ENCODE results near the gene LRRN4.

The LRRN4 gene

DNA sequence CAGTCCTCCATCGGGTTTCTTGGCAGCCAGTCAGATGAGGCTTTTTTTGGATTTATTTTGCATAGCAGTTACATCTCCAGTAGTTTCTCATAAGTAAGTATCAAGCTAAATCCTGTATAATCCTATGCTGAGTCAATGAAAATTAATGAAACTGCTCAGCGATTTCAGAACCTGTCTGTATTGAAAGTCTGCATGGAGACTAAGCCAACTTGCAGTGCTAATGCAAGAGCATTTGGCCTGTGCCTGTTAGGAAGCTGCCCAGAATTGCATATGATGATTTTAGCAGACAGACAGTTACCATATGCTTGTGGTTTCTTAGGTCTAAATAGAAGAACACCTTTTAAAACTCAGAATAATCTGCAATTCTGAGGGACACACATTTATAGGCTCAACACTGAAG is 25.2 kb upstream of the LRRN4 start:
- H3K9ac ChIP-seq (ENCODE audit: low read depth, low read length), result no peak overlapping the region
- H3K4me1 ChIP-seq (ENCODE audit: insufficient read depth, low read length), result no peaks in the 10 kb centered on the region
- no peak overlapping the region for H3K4me3 ChIP-seq (ENCODE audit: low read length)
- H3K27me3 ChIP-seq (ENCODE audit: insufficient read depth, low read length), result no peaks in the 10 kb centered on the region
- no peak overlapping the region for H3K27ac ChIP-seq (ENCODE audit: low read length)
- H3K9me3 ChIP-seq (ENCODE audit: insufficient read depth, low read depth, low read length), result no peaks in the 10 kb centered on the region
- H3K36me3 ChIP-seq (ENCODE audit: insufficient read depth, low read depth, low read length), result peaks cover 38% of the 10 kb centered on the region

DNA sequence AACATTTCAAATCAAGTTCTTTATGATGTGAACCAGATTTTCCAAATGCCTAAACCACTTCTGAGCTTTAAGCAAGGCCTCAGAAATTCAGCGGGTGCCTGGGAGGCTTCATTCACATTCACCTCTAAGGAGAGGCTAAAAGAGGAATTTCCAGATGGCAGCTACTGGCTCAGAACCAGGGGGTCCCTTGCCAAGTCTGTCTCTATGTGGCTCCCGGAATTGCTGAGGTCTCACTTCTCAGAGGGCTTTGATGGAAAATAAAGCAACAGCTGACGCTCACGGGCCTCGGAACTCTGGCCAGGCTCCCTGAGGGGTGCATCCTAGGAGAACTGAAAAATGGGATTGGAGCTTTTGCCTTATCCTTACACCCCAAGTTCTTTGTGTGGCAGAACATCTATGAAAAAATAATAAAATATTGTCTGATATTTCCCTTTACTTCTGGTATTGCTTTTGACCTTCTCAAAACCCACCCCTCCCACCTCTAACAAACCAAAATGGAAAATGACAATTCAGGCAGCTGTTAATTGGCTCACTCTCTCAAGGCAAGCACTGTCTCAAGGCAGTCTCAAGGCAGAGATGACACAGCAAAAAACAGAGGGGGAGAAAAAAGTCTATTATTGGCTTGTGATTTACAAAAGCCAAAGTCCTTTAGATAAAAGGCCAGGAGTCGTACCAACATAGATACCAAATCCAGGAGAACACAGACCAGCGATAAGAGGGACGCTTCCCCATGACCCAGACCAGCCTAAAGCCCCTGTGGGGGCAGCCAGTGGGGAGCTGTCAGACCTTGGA is 21.8 kb upstream of the LRRN4 start:
- no peaks in the 10 kb centered on the region for H3K9me3 ChIP-seq (ENCODE audit: insufficient read depth, low read depth, low read length)
- no peak overlapping the region for H3K9ac ChIP-seq (ENCODE audit: low read depth, low read length)
- no peaks in the 10 kb centered on the region for H3K27me3 ChIP-seq (ENCODE audit: insufficient read depth, low read length)
- H3K36me3 ChIP-seq (ENCODE audit: insufficient read depth, low read depth, low read length), result peaks cover 26% of the 10 kb centered on the region
- no peaks in the 10 kb centered on the region for H3K4me1 ChIP-seq (ENCODE audit: insufficient read depth, low read length)
- H3K4me3 ChIP-seq (ENCODE audit: low read length), result no peak overlapping the region
- H3K27ac ChIP-seq (ENCODE audit: low read length), result no peak overlapping the region

DNA sequence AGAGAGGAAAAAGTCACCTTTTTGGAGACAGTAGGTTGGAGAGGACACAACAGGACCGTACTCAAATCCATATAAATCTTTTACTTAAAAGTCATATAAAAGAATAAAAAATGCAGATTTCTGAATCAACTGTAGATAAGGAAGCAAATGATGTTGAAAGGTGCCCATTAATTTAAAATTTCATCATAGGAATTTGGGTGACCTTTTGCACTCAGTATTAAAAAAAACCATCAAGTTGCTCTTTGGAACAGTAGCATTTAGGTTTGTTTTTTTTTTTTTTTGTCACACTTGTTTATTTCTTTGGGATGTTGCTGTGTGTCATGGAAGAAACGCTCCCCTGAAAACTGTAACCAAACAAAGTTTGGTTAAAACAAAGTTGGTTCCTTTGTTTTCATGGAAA is 20.9 kb upstream of the LRRN4 start:
- Histone ChIP-seq H3K27me3 (ENCODE audit: insufficient read depth, low read length) (no peaks in the 10 kb centered on the region), H3K9ac (ENCODE audit: low read depth, low read length) (no peak overlapping the region), H3K9me3 (ENCODE audit: insufficient read depth, low read depth, low read length) (no peaks in the 10 kb centered on the region), H3K36me3 (ENCODE audit: insufficient read depth, low read depth, low read length) (peaks cover 26% of the 10 kb centered on the region), H3K4me3 (ENCODE audit: low read length) (no peak overlapping the region), H3K27ac (ENCODE audit: low read length) (no peak overlapping the region), H3K4me1 (ENCODE audit: insufficient read depth, low read length) (no peaks in the 10 kb centered on the region)

DNA sequence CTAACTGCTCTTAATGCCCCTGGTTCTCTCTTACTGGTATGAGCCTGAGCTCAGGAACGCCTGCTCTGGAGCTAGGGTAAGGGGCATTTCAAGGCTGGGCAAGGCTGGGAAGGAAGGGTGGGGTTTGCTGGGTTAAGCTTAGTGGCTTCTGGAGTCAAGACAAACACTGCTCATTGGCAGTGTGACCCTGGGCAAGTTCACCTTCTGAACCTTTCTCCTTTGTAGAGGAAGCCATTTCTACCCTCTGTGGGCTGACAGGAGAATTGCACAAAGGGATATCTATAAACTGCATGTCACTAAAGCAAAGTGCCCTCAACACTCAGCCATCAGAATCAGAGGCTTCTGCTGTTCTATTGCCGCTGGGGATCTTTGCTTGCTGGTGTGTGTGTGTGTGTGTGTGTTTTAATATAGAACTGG is 20.3 kb upstream of the LRRN4 start:
- Histone ChIP-seq H3K9me3 (ENCODE audit: insufficient read depth, low read depth, low read length) (no peaks in the 10 kb centered on the region), H3K27ac (ENCODE audit: low read length) (no peak overlapping the region), H3K4me1 (ENCODE audit: insufficient read depth, low read length) (no peaks in the 10 kb centered on the region), H3K4me3 (ENCODE audit: low read length) (no peak overlapping the region), H3K36me3 (ENCODE audit: insufficient read depth, low read depth, low read length) (peaks cover 25% of the 10 kb centered on the region), H3K27me3 (ENCODE audit: insufficient read depth, low read length) (no peaks in the 10 kb centered on the region), H3K9ac (ENCODE audit: low read depth, low read length) (no peak overlapping the region)

DNA sequence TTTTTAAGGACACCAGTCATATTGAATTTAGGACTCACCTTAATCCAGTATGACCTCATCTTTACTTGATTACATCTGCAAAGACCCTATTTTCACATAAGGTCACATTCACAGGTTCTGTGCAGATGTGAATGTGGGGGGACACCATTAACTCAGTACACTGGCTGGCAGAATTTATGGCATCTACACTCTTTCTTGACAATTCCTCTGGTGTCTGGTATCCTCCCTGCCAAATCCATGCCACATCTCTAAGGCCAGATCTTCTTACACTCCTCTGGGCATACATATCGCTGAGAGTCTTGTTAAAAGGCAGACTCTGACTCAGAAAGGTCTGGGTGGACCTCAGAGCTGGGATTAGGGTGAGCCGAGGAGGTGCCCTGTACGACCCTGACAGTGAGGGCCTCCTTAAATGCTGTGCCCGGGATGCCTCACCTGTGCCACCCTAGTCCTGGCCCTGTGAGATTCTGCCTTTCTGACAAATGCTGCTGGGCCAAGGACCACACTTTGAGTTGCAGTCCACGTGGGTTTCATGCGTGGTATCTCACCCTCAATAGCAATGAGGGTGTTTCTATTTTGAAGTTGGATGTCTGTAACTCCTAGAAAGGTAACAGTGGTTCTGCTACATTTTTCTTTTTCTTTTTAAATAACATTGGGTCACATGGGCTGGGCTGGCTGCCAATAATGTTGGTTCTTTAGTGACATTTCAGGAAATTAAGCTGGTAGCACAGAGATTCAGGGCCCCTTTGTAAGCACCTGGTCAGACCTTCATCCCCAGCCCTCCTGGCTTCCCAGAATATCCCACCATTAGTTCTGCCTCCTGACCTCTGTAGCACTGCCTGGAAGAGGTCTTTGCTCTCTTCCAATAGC is 17.2 kb upstream of the LRRN4 start:
- Histone ChIP-seq H3K4me3 (ENCODE audit: low read length) (no peak overlapping the region), H3K36me3 (ENCODE audit: insufficient read depth, low read depth, low read length) (peaks cover 8% of the 10 kb centered on the region), H3K27me3 (ENCODE audit: insufficient read depth, low read length) (no peaks in the 10 kb centered on the region), H3K27ac (ENCODE audit: low read length) (no peak overlapping the region), H3K9ac (ENCODE audit: low read depth, low read length) (no peak overlapping the region), H3K9me3 (ENCODE audit: insufficient read depth, low read depth, low read length) (no peaks in the 10 kb centered on the region), H3K4me1 (ENCODE audit: insufficient read depth, low read length) (no peaks in the 10 kb centered on the region)

DNA sequence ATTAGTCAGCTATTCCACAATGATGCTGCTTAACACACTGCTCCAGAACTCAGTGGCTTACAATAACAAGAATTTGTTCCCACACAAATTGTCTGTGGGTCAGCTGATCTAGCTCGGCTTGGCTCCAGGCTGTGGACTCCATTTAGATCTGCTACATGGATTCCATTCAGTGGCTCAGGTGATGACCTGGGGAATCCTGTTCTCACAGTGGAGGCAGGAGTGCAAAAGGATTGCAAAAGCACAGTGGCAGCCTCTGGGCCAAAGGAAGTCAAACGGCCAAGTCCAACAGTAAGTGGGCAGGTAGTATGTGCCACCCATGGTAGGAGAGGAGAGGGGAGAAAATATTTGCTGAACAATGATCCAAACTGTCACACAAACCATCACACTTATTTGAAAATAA is 15.8 kb upstream of the LRRN4 start:
- Histone ChIP-seq H3K27me3 (ENCODE audit: insufficient read depth, low read length) (no peaks in the 10 kb centered on the region), H3K9me3 (ENCODE audit: insufficient read depth, low read depth, low read length) (no peaks in the 10 kb centered on the region)

DNA sequence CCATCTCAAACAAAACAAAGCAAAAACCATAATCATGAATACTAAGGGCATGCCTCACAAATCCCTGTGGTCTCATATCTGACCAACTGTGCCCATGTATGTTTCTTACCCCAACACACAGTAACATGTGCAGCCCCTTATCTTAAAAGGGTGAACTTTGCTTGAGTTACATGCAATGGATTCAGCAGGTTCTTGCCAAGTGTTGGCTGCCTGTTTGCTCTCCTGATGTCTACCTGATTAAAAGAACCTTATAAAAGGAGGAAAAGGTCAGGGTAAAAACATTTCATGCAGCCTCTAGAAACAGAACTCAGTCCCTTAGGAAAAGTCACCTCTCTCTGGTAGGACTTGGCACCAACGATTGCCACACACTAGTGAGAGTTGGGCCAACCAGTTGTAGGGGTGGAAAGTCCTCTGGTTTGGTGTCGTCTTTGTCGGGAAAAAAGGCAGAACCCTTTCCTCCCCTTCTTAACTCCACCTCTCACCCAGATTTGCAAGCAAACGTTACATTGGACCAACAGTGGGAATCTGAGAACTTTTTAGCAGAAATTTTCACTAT is 14.0 kb upstream of the LRRN4 start:
- no peaks in the 10 kb centered on the region for H3K9me3 ChIP-seq (ENCODE audit: insufficient read depth, low read depth, low read length)
- no peaks in the 10 kb centered on the region for H3K36me3 ChIP-seq (ENCODE audit: insufficient read depth, low read depth, low read length)
- H3K9ac ChIP-seq (ENCODE audit: low read depth, low read length), result no peak overlapping the region
- H3K27me3 ChIP-seq (ENCODE audit: insufficient read depth, low read length), result no peaks in the 10 kb centered on the region
- no peak overlapping the region for H3K27ac ChIP-seq (ENCODE audit: low read length)
- H3K4me1 ChIP-seq (ENCODE audit: insufficient read depth, low read length), result no peaks in the 10 kb centered on the region
- H3K4me3 ChIP-seq (ENCODE audit: low read length), result no peak overlapping the region

More for the DNA sequence above, 15.8 kb upstream of the LRRN4 start:
- H3K4me3 ChIP-seq (ENCODE audit: low read length), result no peak overlapping the region
- H3K9ac ChIP-seq (ENCODE audit: low read depth, low read length), result no peak overlapping the region
- no peaks in the 10 kb centered on the region for H3K4me1 ChIP-seq (ENCODE audit: insufficient read depth, low read length)
- no peaks in the 10 kb centered on the region for H3K36me3 ChIP-seq (ENCODE audit: insufficient read depth, low read depth, low read length)
- no peak overlapping the region for H3K27ac ChIP-seq (ENCODE audit: low read length)

DNA sequence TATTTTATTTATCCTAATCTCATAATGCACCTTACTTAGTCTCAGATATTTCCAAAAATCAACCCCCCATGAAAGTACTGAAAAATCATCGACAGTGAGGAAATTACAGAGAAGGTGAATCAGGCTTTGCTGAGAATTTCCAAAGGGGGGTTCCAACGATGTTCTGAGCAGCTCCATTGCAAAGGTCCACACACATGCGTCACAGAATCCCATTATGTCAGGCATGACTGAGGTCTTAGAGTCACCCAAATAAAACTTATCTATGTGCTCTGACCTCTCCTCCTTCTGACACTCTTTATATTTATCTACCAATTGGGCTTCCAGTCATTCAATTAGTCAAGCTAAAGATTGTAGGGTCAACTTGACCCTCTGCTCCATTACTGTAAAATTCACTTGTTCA is 12.7 kb upstream of the LRRN4 start:
- H3K4me1 ChIP-seq (ENCODE audit: insufficient read depth, low read length), result no peaks in the 10 kb centered on the region
- H3K9me3 ChIP-seq (ENCODE audit: insufficient read depth, low read depth, low read length), result no peaks in the 10 kb centered on the region
- no peak overlapping the region for H3K4me3 ChIP-seq (ENCODE audit: low read length)
- no peaks in the 10 kb centered on the region for H3K27me3 ChIP-seq (ENCODE audit: insufficient read depth, low read length)
- no peaks in the 10 kb centered on the region for H3K36me3 ChIP-seq (ENCODE audit: insufficient read depth, low read depth, low read length)
- H3K27ac ChIP-seq (ENCODE audit: low read length), result no peak overlapping the region
- H3K9ac ChIP-seq (ENCODE audit: low read depth, low read length), result no peak overlapping the region

DNA sequence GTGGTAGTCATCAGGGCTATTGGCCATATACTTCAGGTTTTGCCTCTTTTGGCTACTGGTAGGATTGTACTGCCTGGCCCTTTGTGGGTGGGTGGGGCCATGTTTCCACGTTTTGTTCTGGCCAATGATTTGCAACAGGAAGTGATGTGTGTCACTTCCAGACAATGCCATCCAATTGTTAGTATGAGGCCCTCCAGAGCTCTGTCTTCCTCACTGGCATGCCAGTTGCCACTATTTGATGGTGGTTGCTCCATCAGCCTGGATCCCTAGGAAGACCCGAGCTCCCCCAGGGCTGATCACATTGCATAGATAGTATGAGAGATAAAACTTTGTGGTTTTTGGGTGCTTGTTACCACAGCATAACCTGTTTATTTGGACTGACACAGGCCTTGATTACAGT is 7.7 kb upstream of the LRRN4 start:
- no peaks in the 10 kb centered on the region for H3K4me1 ChIP-seq (ENCODE audit: insufficient read depth, low read length)
- no peaks in the 10 kb centered on the region for H3K9me3 ChIP-seq (ENCODE audit: insufficient read depth, low read depth, low read length)
- no peak overlapping the region for H3K4me3 ChIP-seq (ENCODE audit: low read length)
- H3K27me3 ChIP-seq (ENCODE audit: insufficient read depth, low read length), result no peaks in the 10 kb centered on the region
- H3K9ac ChIP-seq (ENCODE audit: low read depth, low read length), result no peak overlapping the region
- H3K27ac ChIP-seq (ENCODE audit: low read length), result no peak overlapping the region
- H3K36me3 ChIP-seq (ENCODE audit: insufficient read depth, low read depth, low read length), result no peaks in the 10 kb centered on the region

DNA sequence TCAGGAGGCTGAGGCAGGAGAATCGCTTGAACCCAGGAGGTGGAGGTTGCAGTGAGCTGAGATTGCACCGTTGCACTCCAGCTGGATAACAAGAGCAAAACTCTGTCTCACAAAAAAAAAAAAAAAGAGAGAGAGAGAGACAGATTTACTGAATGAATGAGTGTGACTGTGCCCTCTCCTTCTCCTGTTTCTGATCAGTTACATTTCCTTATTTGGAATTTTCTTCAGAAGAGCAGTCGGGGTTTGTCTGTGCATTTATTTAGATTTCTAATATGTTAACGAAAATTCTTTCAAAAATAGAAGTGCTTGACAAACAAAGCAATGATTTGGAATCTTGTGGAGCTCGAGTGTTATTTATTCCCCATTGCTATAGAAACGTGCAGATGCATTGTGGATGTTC is 6.4 kb upstream of the LRRN4 start:
- Histone ChIP-seq H3K27ac (ENCODE audit: low read length) (no peak overlapping the region), H3K4me1 (ENCODE audit: insufficient read depth, low read length) (no peaks in the 10 kb centered on the region), H3K4me3 (ENCODE audit: low read length) (no peak overlapping the region), H3K27me3 (ENCODE audit: insufficient read depth, low read length) (0 out of 2 replicates have a peak, but pooled peaks cover 3% of the 10 kb centered on the region), H3K36me3 (ENCODE audit: insufficient read depth, low read depth, low read length) (no peaks in the 10 kb centered on the region), H3K9ac (ENCODE audit: low read depth, low read length) (no peak overlapping the region), H3K9me3 (ENCODE audit: insufficient read depth, low read depth, low read length) (no peaks in the 10 kb centered on the region)

DNA sequence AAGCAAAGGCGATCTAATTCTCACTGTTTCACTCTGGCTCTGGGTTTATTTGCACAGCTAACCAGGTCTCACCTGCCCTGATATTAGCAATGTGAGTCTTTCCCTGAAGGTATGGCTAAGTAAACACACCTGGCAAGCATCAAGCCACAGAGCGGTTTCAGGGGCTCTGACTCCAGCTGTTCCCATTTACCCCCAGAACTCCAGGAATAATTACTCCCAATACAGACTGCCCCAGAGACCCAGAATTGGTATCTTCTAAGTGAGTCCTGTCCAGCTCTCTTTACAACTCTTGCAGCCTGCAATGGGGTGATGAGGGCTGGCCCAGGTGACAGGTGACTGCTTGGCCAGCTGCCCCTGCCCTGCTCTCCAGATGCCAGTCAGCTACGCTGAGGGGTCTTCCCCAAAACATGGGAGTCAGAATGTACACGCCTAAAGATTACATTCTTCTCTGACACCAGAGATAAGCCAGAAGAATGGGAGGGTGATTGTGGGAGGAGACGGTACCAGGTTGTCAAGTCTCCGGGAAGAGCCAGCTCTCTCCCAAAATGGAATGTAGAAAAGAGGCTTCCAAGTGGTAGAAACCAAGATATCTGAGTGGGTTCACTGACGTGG is 4.9 kb upstream of the LRRN4 start:
- Histone ChIP-seq H3K9ac (ENCODE audit: low read depth, low read length) (no peak overlapping the region), H3K9me3 (ENCODE audit: insufficient read depth, low read depth, low read length) (no peaks in the 10 kb centered on the region), H3K36me3 (ENCODE audit: insufficient read depth, low read depth, low read length) (no peaks in the 10 kb centered on the region), H3K4me1 (ENCODE audit: insufficient read depth, low read length) (0 out of 2 replicates have a peak, but pooled peaks cover 4% of the 10 kb centered on the region), H3K27me3 (ENCODE audit: insufficient read depth, low read length) (peaks cover 12% of the 10 kb centered on the region), H3K4me3 (ENCODE audit: low read length) (no peak overlapping the region), H3K27ac (ENCODE audit: low read length) (no peak overlapping the region)
